Measurements from ENCODE around the gene KCTD11. TPM values are rescaled to one million over a fixed set of nuclear protein-coding genes. Genes with fewer than 3 reads are reported as not detected.

KCTD11 gene
- total RNA-seq, 1 experiment from 2014 or later: 5.1 TPM

DNA sequence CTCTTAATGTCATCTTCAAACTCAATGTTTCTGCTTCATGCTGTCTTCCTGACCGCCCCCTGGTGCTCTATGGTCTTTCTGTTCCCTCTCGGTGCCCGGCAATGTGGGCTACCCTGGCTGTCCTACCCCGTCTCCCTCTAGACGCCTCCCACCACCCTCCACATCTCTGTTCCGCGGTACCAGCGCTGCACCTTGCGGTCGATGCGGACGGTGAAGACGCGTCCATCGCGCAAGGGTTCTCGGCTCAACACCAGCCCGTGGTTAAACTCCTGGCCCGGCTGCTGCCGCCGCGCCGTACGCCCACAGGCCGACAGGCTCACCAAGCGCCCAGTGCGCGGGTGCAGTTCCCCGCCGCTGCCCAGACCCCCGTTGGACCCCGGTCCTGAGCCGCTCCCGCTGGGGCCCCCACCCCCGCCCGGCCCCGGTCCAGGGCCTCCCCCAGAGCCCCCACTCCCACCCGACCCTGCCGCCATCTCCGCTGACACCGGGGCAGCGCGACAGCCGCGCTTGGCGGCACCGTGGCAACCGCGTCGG, 23.1 kb upstream of the KCTD11 start, which contains the start of gene NEURL4:
TSS of gene NEURL4 (minus strand) at position 496 of the 534 bp plus-strand sequence. CDS start at position 473, 23 bp downstream.
- Histone ChIP-seq H3K36me3 (ENCODE audit: control insufficient read depth, insufficient read depth, low read length) (no peaks in the 10 kb centered on the region; the same call in 1 of the 2 replicates), H3K9me3 (no peaks in the 10 kb centered on the region), H3K4me3 (ENCODE audit: low read depth, low read length) (peak within 1 kb of the TSS; percentile 89), H3K4me1 (0 out of 2 replicates have a peak, but pooled peaks cover 4% of the 10 kb centered on the region), H3K27me3 (replicated peaks; ENCODE audit: control insufficient read depth, insufficient read depth, low read length) (no peaks in the 10 kb centered on the region)
- BruUV-seq (replicated peaks): no TSS peak
- intact Hi-C loops (cut with micrococcal nuclease; ENCODE audit: unreplicated experiment): loop anchor here (2.0 kb wide), 1 partner anchor 14 kb away; the partner anchor contains the start of gene GPS2
- Mint-ChIP-seq H3K27ac (ENCODE audit: unreplicated experiment) (peak within 1 kb of the TSS; percentile 48), H3K27me3 (ENCODE audit: insufficient read depth, unreplicated experiment) (no peaks in the 10 kb centered on the region), H3K4me3 (ENCODE audit: unreplicated experiment) (peak within 1 kb of the TSS; percentile 76), H3K4me1 (ENCODE audit: low read depth, unreplicated experiment) (peaks cover 10% of the 10 kb centered on the region), H3K36me3 (ENCODE audit: insufficient read depth, unreplicated experiment) (peaks cover 11% of the 10 kb centered on the region), H3K9me3 (ENCODE audit: unreplicated experiment) (no peaks in the 10 kb centered on the region)
- no peak for DNase-seq
- ChIA-PET POLR2A (interaction anchor here (0.6 to 1.0 kb wide), 6 partner anchors 15 to 360 kb away, joined by 3 to 7 read pairs (median 4); partner anchors contain the start of genes ACADVL, DLG4 and TMEM256), CTCF (interaction anchor here (1.0 to 1.5 kb wide), 3 partner anchors 15 to 108 kb away, joined by 3 to 4 read pairs (median 3); partner anchors contain the start of gene TMEM256)
- TF ChIP-seq, protein P1, sequence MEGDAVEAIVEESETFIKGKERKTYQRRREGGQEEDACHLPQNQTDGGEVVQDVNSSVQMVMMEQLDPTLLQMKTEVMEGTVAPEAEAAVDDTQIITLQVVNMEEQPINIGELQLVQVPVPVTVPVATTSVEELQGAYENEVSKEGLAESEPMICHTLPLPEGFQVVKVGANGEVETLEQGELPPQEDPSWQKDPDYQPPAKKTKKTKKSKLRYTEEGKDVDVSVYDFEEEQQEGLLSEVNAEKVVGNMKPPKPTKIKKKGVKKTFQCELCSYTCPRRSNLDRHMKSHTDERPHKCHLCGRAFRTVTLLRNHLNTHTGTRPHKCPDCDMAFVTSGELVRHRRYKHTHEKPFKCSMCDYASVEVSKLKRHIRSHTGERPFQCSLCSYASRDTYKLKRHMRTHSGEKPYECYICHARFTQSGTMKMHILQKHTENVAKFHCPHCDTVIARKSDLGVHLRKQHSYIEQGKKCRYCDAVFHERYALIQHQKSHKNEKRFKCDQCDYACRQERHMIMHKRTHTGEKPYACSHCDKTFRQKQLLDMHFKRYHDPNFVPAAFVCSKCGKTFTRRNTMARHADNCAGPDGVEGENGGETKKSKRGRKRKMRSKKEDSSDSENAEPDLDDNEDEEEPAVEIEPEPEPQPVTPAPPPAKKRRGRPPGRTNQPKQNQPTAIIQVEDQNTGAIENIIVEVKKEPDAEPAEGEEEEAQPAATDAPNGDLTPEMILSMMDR (IDR thresholded peaks at IDR 0.05; ENCODE audit: insufficient read depth in 1 of 2, low read depth in 1 of 2, low read length in 1 of 2, severe bottlenecking in 1 of 2, unreplicated experiment in 1 of 2): no peak

DNA sequence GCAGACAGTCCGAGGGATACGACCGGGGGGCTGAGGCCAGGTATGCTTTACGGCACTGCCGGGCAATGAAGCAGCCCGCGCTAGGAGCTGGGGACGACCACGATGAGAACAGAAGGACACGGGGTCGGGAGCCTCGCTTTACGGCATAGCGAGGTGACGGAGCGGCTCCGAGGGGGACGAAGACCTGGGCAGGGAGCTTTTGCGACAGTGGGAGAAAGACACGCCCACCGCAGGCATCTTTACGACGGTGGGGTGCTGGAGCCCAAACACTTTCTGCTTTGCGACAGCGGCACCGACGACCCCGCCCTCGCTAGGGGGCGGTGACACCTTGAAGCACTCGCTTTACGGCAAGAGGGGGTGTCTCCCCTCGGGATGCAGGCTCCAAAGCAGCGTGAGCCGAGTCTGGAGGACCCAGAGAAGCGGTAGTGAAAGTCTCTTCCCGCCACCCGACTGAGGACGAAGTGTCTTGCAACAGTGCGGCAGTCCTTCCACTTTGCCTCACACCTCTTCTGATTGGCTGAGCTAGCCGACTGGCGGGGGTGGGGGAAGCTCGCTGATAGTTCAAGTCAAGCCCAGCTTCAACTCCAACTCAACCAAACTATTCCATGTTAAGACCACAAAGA, 22.5 kb upstream of the KCTD11 start:
- CTCF ChIA-PET: interaction anchor here (0.9 to 1.5 kb wide), 6 partner anchors 9 to 109 kb away, joined by 3 to 5 read pairs (median 3); partner anchors contain the start of gene TMEM256
- H3K4me1 Mint-ChIP-seq (ENCODE audit: low read depth, unreplicated experiment): peaks cover 10% of the 10 kb centered on the region

More for the DNA sequence above, 22.5 kb upstream of the KCTD11 start:
- peak overlapping the region; percentile 48 for H3K27ac Mint-ChIP-seq (ENCODE audit: unreplicated experiment)
- Histone ChIP-seq H3K36me3 (ENCODE audit: control insufficient read depth, insufficient read depth, low read length) (no peaks in the 10 kb centered on the region; the same call in 1 of the 2 replicates), H3K9me3 (no peaks in the 10 kb centered on the region), H3K27me3 (replicated peaks; ENCODE audit: control insufficient read depth, insufficient read depth, low read length) (no peaks in the 10 kb centered on the region), H3K4me1 (0 out of 2 replicates have a peak, but pooled peaks cover 4% of the 10 kb centered on the region), H3K4me3 (ENCODE audit: low read depth, low read length) (peak overlapping the region; percentile 89)
- H3K36me3 Mint-ChIP-seq (ENCODE audit: insufficient read depth, unreplicated experiment): peaks cover 11% of the 10 kb centered on the region
- POLR2A ChIA-PET: interaction anchor here (0.5 to 1.0 kb wide), 14 partner anchors 14 to 359 kb away, joined by 3 to 7 read pairs (median 4); partner anchors contain the start of genes ACADVL, DLG4, GPS2 and PLSCR3
- intact Hi-C loops (cut with micrococcal nuclease; ENCODE audit: unreplicated experiment): loop anchor here (2.0 kb wide), 1 partner anchor 15 kb away; the partner anchor contains the start of gene GPS2
- H3K27me3 Mint-ChIP-seq (ENCODE audit: insufficient read depth, unreplicated experiment): no peaks in the 10 kb centered on the region
- peak overlapping the region; percentile 76 for H3K4me3 Mint-ChIP-seq (ENCODE audit: unreplicated experiment)
- TF ChIP-seq, protein P1 (IDR thresholded peaks at IDR 0.05; ENCODE audit: insufficient read depth in 1 of 2, low read depth in 1 of 2, low read length in 1 of 2, severe bottlenecking in 1 of 2, unreplicated experiment in 1 of 2): no peak
- peak; percentile 93 to 97 for DNase-seq
- BruUV-seq (replicated peaks): no TSS peak
- H3K9me3 Mint-ChIP-seq (ENCODE audit: unreplicated experiment): no peaks in the 10 kb centered on the region

Data from Caco-2 (cell line).